ENCODE data around the gene MRC1. TPM values are rescaled to one million over a fixed set of nuclear protein-coding genes. Genes with fewer than 3 reads are reported as not detected.

Gene MRC1
- total and polyA plus RNA-seq, 2 donors (not counting 3 experiments of a cell fraction or from before 2014, with no cell fraction given): 0.03 to 0.13 TPM

- Histone ChIP-seq H3K79me2 (ENCODE audit: control insufficient read depth, insufficient read depth, low read length) (no peaks in the 10 kb centered on the region), H3K4me2 (ENCODE audit: insufficient read depth, low read length) (no peak overlapping the region), H3K27ac (ENCODE audit: insufficient read depth, low read depth, low read length) (no peak overlapping the region), H3K9me3 (replicated peaks; ENCODE audit: control insufficient read depth, insufficient read depth, low read length) (no peaks in the 10 kb centered on the region), H4K20me1 (replicated peaks; ENCODE audit: control insufficient read depth, extremely low read depth, insufficient read depth, low read length) (no peaks in the 10 kb centered on the region), H2AFZ (ENCODE audit: low read depth, low read length) (no peak overlapping the region), H3K27me3 (ENCODE audit: control insufficient read depth in 2 of 2, insufficient read depth in 2 of 2, low read length in 2 of 2) (peaks cover 6 to 12% of the 10 kb centered on the region in 2 experiments), H3K4me3 (replicated peaks in 1 of 3; ENCODE audit: insufficient read depth in 1 of 3, low read depth in 1 of 3, low read length in 3 of 3) (no peak overlapping the region), H3K9ac (replicated peaks; ENCODE audit: extremely low read depth, insufficient read depth, low read length) (no peak overlapping the region), H3K9me1 (replicated peaks; ENCODE audit: control insufficient read depth, extremely low read depth, insufficient read depth, low read length) (no peaks in the 10 kb centered on the region), H3K4me1 (ENCODE audit: control insufficient read depth, extremely low read depth, insufficient read depth, low read length) (no peaks in the 10 kb centered on the region), H3K36me3 (ENCODE audit: control insufficient read depth in 2 of 2, extremely low read depth in 1 of 2, insufficient read depth in 2 of 2, low read length in 2 of 2) (no peaks in the 10 kb centered on the region)
- no TSS peak for BruUV-seq (replicated peaks)
- DNase-seq (ENCODE audit: low read depth, low spot score) (no peak), FAIRE-seq (no peak)
- POLR2A ChIA-PET: no interaction called here
- dilution Hi-C loops (cut with MboI; ENCODE audit: extremely low pct_ligation_motif_present, low sequenced_read_pairs): no loop called here
- TF ChIP-seq JUN (IDR thresholded peaks at IDR 0.05; ENCODE audit: borderline replicate concordance, insufficient read depth, insufficient read length, low read depth): no peak
- no peak for TF ChIP-seq POLR2AphosphoS5 (IDR thresholded peaks at IDR 0.05; ENCODE audit: insufficient read depth, low read depth, low read length)
- no peak for TF ChIP-seq GATA2 (IDR thresholded peaks at IDR 0.05; ENCODE audit: insufficient read depth, insufficient read length, low read depth, low read length)
- no peak for TF ChIP-seq POLR2A (IDR thresholded peaks at IDR 0.05; ENCODE audit: low read depth, low read length)
- TF ChIP-seq, protein P1, sequence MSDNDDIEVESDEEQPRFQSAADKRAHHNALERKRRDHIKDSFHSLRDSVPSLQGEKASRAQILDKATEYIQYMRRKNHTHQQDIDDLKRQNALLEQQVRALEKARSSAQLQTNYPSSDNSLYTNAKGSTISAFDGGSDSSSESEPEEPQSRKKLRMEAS (IDR thresholded peaks at IDR 0.05; ENCODE audit: insufficient read depth, insufficient read length): no peak
- no peak for TF ChIP-seq FOS (IDR thresholded peaks at IDR 0.05; ENCODE audit: borderline replicate concordance, insufficient read depth, low read length)
- no peak for TF ChIP-seq MYC (IDR thresholded peaks at IDR 0.05; ENCODE audit: low read depth, low read length)
- no peak for TF ChIP-seq EZH2 (IDR thresholded peaks at IDR 0.05; ENCODE audit: borderline replicate concordance, low read depth, low read length, severe bottlenecking)
- TF ChIP-seq, protein P2, sequence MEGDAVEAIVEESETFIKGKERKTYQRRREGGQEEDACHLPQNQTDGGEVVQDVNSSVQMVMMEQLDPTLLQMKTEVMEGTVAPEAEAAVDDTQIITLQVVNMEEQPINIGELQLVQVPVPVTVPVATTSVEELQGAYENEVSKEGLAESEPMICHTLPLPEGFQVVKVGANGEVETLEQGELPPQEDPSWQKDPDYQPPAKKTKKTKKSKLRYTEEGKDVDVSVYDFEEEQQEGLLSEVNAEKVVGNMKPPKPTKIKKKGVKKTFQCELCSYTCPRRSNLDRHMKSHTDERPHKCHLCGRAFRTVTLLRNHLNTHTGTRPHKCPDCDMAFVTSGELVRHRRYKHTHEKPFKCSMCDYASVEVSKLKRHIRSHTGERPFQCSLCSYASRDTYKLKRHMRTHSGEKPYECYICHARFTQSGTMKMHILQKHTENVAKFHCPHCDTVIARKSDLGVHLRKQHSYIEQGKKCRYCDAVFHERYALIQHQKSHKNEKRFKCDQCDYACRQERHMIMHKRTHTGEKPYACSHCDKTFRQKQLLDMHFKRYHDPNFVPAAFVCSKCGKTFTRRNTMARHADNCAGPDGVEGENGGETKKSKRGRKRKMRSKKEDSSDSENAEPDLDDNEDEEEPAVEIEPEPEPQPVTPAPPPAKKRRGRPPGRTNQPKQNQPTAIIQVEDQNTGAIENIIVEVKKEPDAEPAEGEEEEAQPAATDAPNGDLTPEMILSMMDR (IDR thresholded peaks at IDR 0.05; ENCODE audit: extremely low read depth in 1 of 2, insufficient read depth in 1 of 2, low read depth in 1 of 2, low read length in 2 of 2): no peak
- CTCF ChIA-PET: no interaction called here
- intact Hi-C loops (cut with micrococcal nuclease): no loop called here
Measured at GRCh38 chr10:17905491-17905890, 96.3 kb downstream of the MRC1 start.
